OCI-LY1 (cell line): ENCODE results near the gene ZG16B.

Source experiments
- H2AFZ ChIP-seq: fragments of 200-600 bp; sonication (generic), shearing (Covaris generic); 2 replicates; pipeline ENCODE4 v1.6.0; 2014; ENCODE audit warnings: antibody characterized with exemption, mild to moderate bottlenecking, low read length
- H3F3A ChIP-seq: fragments of 200-600 bp; sonication (generic), shearing (Covaris generic); 2 replicates; pipeline ENCODE4 v1.6.0; 2014; ENCODE audit warnings: mild to moderate bottlenecking, antibody characterized with exemption, low read length, moderate library complexity; ENCODE audit not compliant: insufficient read depth
- H3K27ac ChIP-seq: fragments of 200-600 bp; sonication (generic); 2 replicates; pipeline ENCODE4 v1.5.1; 2014; ENCODE audit warnings: low read length, mixed run types, mild to moderate bottlenecking, low read depth; ENCODE audit not compliant: poor library complexity, severe bottlenecking
- H3K27me3 ChIP-seq: fragments of 200-600 bp; sonication (generic); 2 replicates; pipeline ENCODE4 v1.6.0; 2014; ENCODE audit warnings: antibody characterized with exemption, mild to moderate bottlenecking, low read length, moderate library complexity; ENCODE audit not compliant: insufficient read depth
- H3K36me3 ChIP-seq: fragments of 200-600 bp; sonication (generic); 2 replicates; pipeline ENCODE4 v1.6.1; 2014; ENCODE audit warnings: mild to moderate bottlenecking, antibody characterized with exemption, low read length, moderate library complexity, mixed read lengths; ENCODE audit not compliant: insufficient read depth
- H3K4me1 ChIP-seq: fragments of 200-600 bp; sonication (generic); 2 replicates; pipeline ENCODE4 v1.5.1; 2014; ENCODE audit warnings: mild to moderate bottlenecking, low read length, moderate library complexity; ENCODE audit not compliant: insufficient read depth, severe bottlenecking
- H3K4me2 ChIP-seq: fragments of 200-600 bp; sonication (generic), shearing (Covaris generic); 2 replicates; pipeline ENCODE4 v1.6.1; 2014; ENCODE audit warnings: low read length
- H3K4me3 ChIP-seq: fragments of 200-600 bp; sonication (generic); 2 replicates; pipeline ENCODE4 v1.5.1; 2014; ENCODE audit warnings: low read length, low read depth, mild to moderate bottlenecking, mixed read lengths; ENCODE audit not compliant: poor library complexity, severe bottlenecking
- H3K79me2 ChIP-seq: fragments of 200-600 bp; shearing (Covaris generic); 2 replicates; pipeline ENCODE4 v1.6.1; 2016; ENCODE audit warnings: mixed run types, low read length, mixed read lengths; ENCODE audit not compliant: insufficient read depth
- H3K9ac ChIP-seq: fragments of 200-600 bp; sonication (generic), shearing (Covaris generic); 2 replicates; pipeline ENCODE4 v1.6.1; 2014; ENCODE audit warnings: mild to moderate bottlenecking, low read length, mixed read lengths
- H3K9me2 ChIP-seq: fragments of 200-600 bp; sonication (generic), shearing (Covaris generic); 2 replicates; pipeline ENCODE4 v1.6.1; 2014; ENCODE audit warnings: low read depth, mild to moderate bottlenecking, low read length, mixed read lengths
- H3K9me3 ChIP-seq: fragments of 200-600 bp; shearing (Covaris generic); 2 replicates; pipeline ENCODE4 v1.6.1; 2014; ENCODE audit warnings: low read length, mixed read lengths
- H4K20me1 ChIP-seq: fragments of 200-600 bp; sonication (generic), shearing (Covaris generic); 2 replicates; pipeline ENCODE4 v1.6.0; 2016; ENCODE audit warnings: mild to moderate bottlenecking, low read length; ENCODE audit not compliant: insufficient read depth
- CTCF ChIP-seq: fragments of 200-600 bp; sonication (generic), shearing (Covaris generic); IDR thresholded peaks from 2 replicates; pipeline ENCODE4 v1.5.1; 2017; ENCODE audit warnings: mild to moderate bottlenecking, antibody characterized with exemption, low read length, moderate library complexity, mixed read lengths
- EZH2 ChIP-seq: fragments of 200-600 bp; sonication (generic), shearing (Covaris generic); IDR thresholded peaks from 2 replicates; pipeline ENCODE4 v1.8.0; 2017; ENCODE audit warnings: borderline replicate concordance, mixed run types, mild to moderate bottlenecking, antibody characterized with exemption, low read length, moderate library complexity, mixed read lengths

The ZG16B gene

GRCh38 chr16:2786826-2787151 is 43.3 kb upstream of the ZG16B start:
- H3K4me3 ChIP-seq = no peak overlapping the region
- no peaks in the 10 kb centered on the region for H3K79me2 ChIP-seq
- no peak overlapping the region for H2AFZ ChIP-seq
- H3K4me2 ChIP-seq = no peak overlapping the region
- no peaks in the 10 kb centered on the region for H3K4me1 ChIP-seq
- no peak overlapping the region for H3K27ac ChIP-seq
- H3K9me2 ChIP-seq = no peaks in the 10 kb centered on the region
- H3F3A ChIP-seq = no peaks in the 10 kb centered on the region
- TF ChIP-seq EZH2 = no peak
- TF ChIP-seq CTCF = no peak
- H3K36me3 ChIP-seq = no peaks in the 10 kb centered on the region
- H4K20me1 ChIP-seq = no peaks in the 10 kb centered on the region
- no peaks in the 10 kb centered on the region for H3K9me3 ChIP-seq
- H3K9ac ChIP-seq = no peak overlapping the region
- no peaks in the 10 kb centered on the region; the same call in 1 of the 2 replicates for H3K27me3 ChIP-seq

- H3K36me3 ChIP-seq = no peaks in the 10 kb centered on the region
- H3K4me3 ChIP-seq = no peak within 1 kb of the TSS
- no peak within 1 kb of the TSS for H2AFZ ChIP-seq
- H3K9me2 ChIP-seq = no peaks in the 10 kb centered on the region
- no peaks in the 10 kb centered on the region for H3K4me1 ChIP-seq
- H3K9me3 ChIP-seq = no peaks in the 10 kb centered on the region
- no peak within 1 kb of the TSS for H3K27ac ChIP-seq
- no peaks in the 10 kb centered on the region; the same call in 1 of the 2 replicates for H3K27me3 ChIP-seq
- no peak within 1 kb of the TSS for H3K4me2 ChIP-seq
- no peak within 1 kb of the TSS for H3K9ac ChIP-seq
- H3K79me2 ChIP-seq = no peaks in the 10 kb centered on the region
- no peaks in the 10 kb centered on the region for H3F3A ChIP-seq
- H4K20me1 ChIP-seq = no peaks in the 10 kb centered on the region
- TF ChIP-seq EZH2 (no peak), CTCF (no peak)
Measured at GRCh38 chr16:2787406-2787805, 42.7 kb upstream of the ZG16B start, which contains the start of gene PRSS33. PRSS33 (minus strand) TSS chr16:2787560; CDS start chr16:2786547, 1,013 bp downstream.

- H3K36me3 ChIP-seq = no peaks in the 10 kb centered on the region
- TF ChIP-seq CTCF (no peak), EZH2 (no peak)
- no peaks in the 10 kb centered on the region for H3K79me2 ChIP-seq
- no peak overlapping the region for H3K4me3 ChIP-seq
- H3K9me2 ChIP-seq = no peaks in the 10 kb centered on the region
- no peaks in the 10 kb centered on the region for H3K4me1 ChIP-seq
- H3K27ac ChIP-seq = no peak overlapping the region
- no peaks in the 10 kb centered on the region for H3F3A ChIP-seq
- no peak overlapping the region for H3K4me2 ChIP-seq
- H2AFZ ChIP-seq = no peak overlapping the region
- no peaks in the 10 kb centered on the region for H3K9me3 ChIP-seq
- no peaks in the 10 kb centered on the region; the same call in 1 of the 2 replicates for H3K27me3 ChIP-seq
- no peaks in the 10 kb centered on the region for H4K20me1 ChIP-seq
- no peak overlapping the region for H3K9ac ChIP-seq
Measured at GRCh38 chr16:2787961-2788360, 42.1 kb upstream of the ZG16B start.
